OCI-LY3 (cell line): ENCODE results near the gene FHOD3.

Experiments used
- EZH2phosphoT487 ChIP-seq: fragments of 200-600 bp; shearing (Covaris generic); IDR thresholded peaks from 2 replicates; pipeline ENCODE4 v1.6.1; 2018; ENCODE audit warnings: antibody characterized with exemption, mixed run types, low read depth
- TF ChIP-seq, protein P1 (sequence below): fragments of 200-600, 300-600 bp; sonication (generic); IDR thresholded peaks from 2 replicates; pipeline ENCODE4 v1.5.1; 2014; ENCODE audit warnings: antibody characterized with exemption, low read length, low read depth

- TF ChIP-seq, protein P1, sequence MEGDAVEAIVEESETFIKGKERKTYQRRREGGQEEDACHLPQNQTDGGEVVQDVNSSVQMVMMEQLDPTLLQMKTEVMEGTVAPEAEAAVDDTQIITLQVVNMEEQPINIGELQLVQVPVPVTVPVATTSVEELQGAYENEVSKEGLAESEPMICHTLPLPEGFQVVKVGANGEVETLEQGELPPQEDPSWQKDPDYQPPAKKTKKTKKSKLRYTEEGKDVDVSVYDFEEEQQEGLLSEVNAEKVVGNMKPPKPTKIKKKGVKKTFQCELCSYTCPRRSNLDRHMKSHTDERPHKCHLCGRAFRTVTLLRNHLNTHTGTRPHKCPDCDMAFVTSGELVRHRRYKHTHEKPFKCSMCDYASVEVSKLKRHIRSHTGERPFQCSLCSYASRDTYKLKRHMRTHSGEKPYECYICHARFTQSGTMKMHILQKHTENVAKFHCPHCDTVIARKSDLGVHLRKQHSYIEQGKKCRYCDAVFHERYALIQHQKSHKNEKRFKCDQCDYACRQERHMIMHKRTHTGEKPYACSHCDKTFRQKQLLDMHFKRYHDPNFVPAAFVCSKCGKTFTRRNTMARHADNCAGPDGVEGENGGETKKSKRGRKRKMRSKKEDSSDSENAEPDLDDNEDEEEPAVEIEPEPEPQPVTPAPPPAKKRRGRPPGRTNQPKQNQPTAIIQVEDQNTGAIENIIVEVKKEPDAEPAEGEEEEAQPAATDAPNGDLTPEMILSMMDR = no peak
- no peak for TF ChIP-seq EZH2phosphoT487
Observed at GRCh38 chr18:36533446-36534153, 236.1 kb downstream of the FHOD3 start.
